Endothelial cell (in vitro differentiated cells): ENCODE results near the gene ANKRD13C. TPM values are rescaled to one million over a fixed set of nuclear protein-coding genes. Genes with fewer than 3 reads are reported as not detected.
"Not testable (repeated sequence)": the region's sequence is repeated elsewhere in the genome, so short reads cannot be mapped to it uniquely, and the experiment has no call there.

Experiments used
- DNase-seq: peaks from one replicate; pipeline ENCODE4 v3.0.0; 2021; ENCODE audit warnings: low spot score
- H3K27ac Mint-ChIP-seq: one replicate; pipeline ENCODE4 v1.8.0; 2021; ENCODE audit warnings: mixed read lengths, inconsistent platforms; ENCODE audit not compliant: unreplicated experiment
- H3K27me3 Mint-ChIP-seq: one replicate; pipeline ENCODE4 v1.8.0; 2021; ENCODE audit warnings: mild to moderate bottlenecking, moderate library complexity, mixed read lengths, inconsistent platforms; ENCODE audit not compliant: unreplicated experiment
- H3K36me3 Mint-ChIP-seq: one replicate; pipeline ENCODE4 v1.8.0; 2021; ENCODE audit warnings: mild to moderate bottlenecking, low read depth, mixed read lengths, inconsistent platforms; ENCODE audit not compliant: unreplicated experiment
- H3K4me1 Mint-ChIP-seq: one replicate; pipeline ENCODE4 v1.8.0; 2021; ENCODE audit warnings: mild to moderate bottlenecking, mixed read lengths, inconsistent platforms; ENCODE audit not compliant: unreplicated experiment
- H3K4me3 Mint-ChIP-seq: one replicate; pipeline ENCODE4 v1.8.0; 2021; ENCODE audit warnings: mild to moderate bottlenecking, mixed read lengths, inconsistent platforms; ENCODE audit not compliant: unreplicated experiment
- H3K9me3 Mint-ChIP-seq: one replicate; pipeline ENCODE4 v1.8.0; 2021; ENCODE audit warnings: mixed read lengths, inconsistent platforms; ENCODE audit not compliant: unreplicated experiment
- total RNA-seq: library from RNA; stranded (reverse); fragmentation: NEBNext Ultra II Directional; extraction: Animal tissue kit (Norgen Biotek cat#: 25700); gene quantifications from one replicate; pipeline ENCODE4 v1.2.1, GENCODE V29; 2021; ENCODE audit not compliant: unreplicated experiment
- TF ChIP-seq, protein P1 (sequence below): fragments of 200-600 bp; sonication (generic); IDR thresholded peaks from one replicate; pipeline ENCODE4 v1.5.0; 2021; ENCODE audit warnings: antibody characterized with exemption; ENCODE audit not compliant: unreplicated experiment

Gene ANKRD13C
- total RNA-seq, 1 donor from 2014 or later, result 20.9 TPM

DNA sequence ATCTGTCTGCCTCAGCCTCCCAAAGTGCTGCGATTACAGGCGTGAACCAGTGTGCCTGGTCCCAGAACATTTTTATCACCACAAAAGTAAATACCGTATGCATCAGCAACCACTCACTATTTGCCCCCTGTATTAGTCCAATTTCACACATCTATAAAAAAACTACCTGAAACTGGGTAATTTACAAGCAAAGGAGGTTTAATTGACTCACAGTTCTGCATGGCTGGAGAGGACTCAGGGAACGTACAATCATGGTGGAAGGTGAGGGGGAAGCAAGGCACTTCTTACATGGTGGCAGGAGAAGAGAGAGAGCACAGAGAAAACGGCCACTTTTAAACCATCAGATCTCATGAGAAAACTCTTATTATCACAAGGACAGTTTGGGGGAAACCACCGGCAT, 31.0 kb upstream of the ANKRD13C start:
- TF ChIP-seq, protein P1, sequence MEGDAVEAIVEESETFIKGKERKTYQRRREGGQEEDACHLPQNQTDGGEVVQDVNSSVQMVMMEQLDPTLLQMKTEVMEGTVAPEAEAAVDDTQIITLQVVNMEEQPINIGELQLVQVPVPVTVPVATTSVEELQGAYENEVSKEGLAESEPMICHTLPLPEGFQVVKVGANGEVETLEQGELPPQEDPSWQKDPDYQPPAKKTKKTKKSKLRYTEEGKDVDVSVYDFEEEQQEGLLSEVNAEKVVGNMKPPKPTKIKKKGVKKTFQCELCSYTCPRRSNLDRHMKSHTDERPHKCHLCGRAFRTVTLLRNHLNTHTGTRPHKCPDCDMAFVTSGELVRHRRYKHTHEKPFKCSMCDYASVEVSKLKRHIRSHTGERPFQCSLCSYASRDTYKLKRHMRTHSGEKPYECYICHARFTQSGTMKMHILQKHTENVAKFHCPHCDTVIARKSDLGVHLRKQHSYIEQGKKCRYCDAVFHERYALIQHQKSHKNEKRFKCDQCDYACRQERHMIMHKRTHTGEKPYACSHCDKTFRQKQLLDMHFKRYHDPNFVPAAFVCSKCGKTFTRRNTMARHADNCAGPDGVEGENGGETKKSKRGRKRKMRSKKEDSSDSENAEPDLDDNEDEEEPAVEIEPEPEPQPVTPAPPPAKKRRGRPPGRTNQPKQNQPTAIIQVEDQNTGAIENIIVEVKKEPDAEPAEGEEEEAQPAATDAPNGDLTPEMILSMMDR, result no peak
- Mint-ChIP-seq H3K4me3 (no peak overlapping the region), H3K36me3 (no peaks in the 10 kb centered on the region), H3K27me3 (no peaks in the 10 kb centered on the region), H3K4me1 (peaks cover 5% of the 10 kb centered on the region), H3K9me3 (no peaks in the 10 kb centered on the region), H3K27ac (no peak overlapping the region)
- no peak for DNase-seq

DNA sequence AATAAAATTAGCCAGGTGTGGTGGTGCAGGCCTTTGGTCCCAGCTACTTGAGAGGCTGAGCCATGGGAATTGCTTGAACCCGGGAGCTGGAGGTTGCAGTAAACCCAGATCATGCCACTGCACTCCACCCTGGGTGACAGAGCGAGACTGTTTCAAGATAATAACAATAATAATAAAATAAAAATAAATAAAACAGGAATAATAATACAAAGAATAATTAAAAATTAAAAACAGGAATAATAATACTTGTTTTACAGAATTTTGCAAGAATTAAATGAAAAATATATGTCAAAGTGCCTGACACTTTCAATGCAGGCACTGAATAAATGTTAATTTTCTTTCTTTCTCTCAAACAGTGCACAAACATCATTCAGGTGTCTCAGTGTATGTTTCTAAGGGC, 30.0 kb upstream of the ANKRD13C start:
- Mint-ChIP-seq H3K4me3 (no peak overlapping the region), H3K27me3 (no peaks in the 10 kb centered on the region), H3K36me3 (no peaks in the 10 kb centered on the region), H3K9me3 (no peaks in the 10 kb centered on the region), H3K27ac (no peak overlapping the region), H3K4me1 (peaks cover 5% of the 10 kb centered on the region)
- TF ChIP-seq, protein P1, result no peak
- no peak for DNase-seq

DNA sequence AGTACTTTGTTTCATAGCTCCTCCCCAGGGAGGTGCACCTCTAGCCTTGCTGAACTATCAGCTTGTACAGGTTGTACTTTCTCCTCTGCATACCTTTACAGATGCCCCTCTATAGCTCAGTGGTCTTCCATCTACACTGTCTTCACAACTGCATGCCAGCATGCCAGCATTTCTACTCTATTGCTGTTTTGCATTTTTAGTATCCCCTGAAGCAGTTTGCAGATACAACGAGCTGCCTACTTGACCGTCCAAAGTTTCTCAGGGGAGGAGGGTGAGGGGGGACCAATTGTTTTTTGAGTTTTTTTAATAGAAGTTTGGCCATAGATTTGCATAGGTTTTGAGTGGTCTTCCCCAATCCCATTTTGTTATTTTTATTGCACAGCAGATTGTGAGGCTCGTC, 29.0 kb upstream of the ANKRD13C start:
- no peaks in the 10 kb centered on the region for H3K4me1 Mint-ChIP-seq
- no peak overlapping the region for H3K4me3 Mint-ChIP-seq
- H3K36me3 Mint-ChIP-seq, result no peaks in the 10 kb centered on the region
- no peaks in the 10 kb centered on the region for H3K9me3 Mint-ChIP-seq
- H3K27me3 Mint-ChIP-seq, result no peaks in the 10 kb centered on the region
- no peak for DNase-seq
- H3K27ac Mint-ChIP-seq, result no peak overlapping the region
- TF ChIP-seq, protein P1, result no peak

DNA sequence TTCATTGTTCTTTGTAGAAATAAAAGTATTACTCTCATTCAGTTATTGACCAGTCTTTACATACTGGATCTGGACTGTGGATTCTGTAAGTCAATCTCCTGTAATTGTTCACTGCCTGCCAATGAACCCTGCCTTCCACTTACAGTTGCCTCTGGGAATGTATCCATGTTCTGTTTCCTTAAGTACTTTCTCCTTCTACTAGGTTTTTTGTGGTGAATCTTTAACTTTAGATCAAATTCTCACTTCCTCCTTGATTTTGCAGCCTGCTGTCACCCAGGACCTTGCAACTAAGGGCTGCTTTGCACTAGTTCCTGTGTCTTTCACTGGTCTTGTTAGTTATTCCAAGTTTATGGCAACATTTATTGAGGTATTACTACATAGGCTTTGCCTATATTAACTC, 28.2 kb upstream of the ANKRD13C start:
- DNase-seq, result no peak
- Mint-ChIP-seq H3K4me1 (no peaks in the 10 kb centered on the region), H3K27ac (no peak overlapping the region), H3K9me3 (no peaks in the 10 kb centered on the region), H3K4me3 (no peak overlapping the region), H3K27me3 (no peaks in the 10 kb centered on the region), H3K36me3 (no peaks in the 10 kb centered on the region)
- TF ChIP-seq, protein P1, result no peak

DNA sequence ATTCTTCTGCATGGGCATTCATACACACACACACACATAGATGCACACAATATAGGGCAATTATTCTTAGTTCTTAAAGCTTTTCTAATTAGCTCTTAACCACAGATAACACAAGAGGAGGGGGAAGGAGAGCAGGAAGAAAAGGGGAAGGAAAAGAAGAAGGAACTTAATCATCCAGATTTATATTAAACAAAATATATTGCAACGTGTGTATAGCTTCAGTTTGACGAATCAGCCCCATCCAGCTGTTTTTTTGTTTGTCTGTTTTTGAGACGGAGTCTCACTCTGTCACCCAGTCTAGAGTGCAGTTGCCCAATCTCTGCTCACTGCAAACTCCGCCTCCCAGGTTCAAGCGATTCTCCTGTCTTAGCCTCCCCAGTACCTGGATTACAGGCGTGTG, 21.7 kb upstream of the ANKRD13C start:
- no peaks in the 10 kb centered on the region for H3K36me3 Mint-ChIP-seq
- H3K4me3 Mint-ChIP-seq, result no peak overlapping the region
- no peaks in the 10 kb centered on the region for H3K27me3 Mint-ChIP-seq
- TF ChIP-seq, protein P1, result no peak
- H3K27ac Mint-ChIP-seq, result no peak overlapping the region
- H3K9me3 Mint-ChIP-seq, result no peaks in the 10 kb centered on the region
- no peak for DNase-seq
- no peaks in the 10 kb centered on the region for H3K4me1 Mint-ChIP-seq

DNA sequence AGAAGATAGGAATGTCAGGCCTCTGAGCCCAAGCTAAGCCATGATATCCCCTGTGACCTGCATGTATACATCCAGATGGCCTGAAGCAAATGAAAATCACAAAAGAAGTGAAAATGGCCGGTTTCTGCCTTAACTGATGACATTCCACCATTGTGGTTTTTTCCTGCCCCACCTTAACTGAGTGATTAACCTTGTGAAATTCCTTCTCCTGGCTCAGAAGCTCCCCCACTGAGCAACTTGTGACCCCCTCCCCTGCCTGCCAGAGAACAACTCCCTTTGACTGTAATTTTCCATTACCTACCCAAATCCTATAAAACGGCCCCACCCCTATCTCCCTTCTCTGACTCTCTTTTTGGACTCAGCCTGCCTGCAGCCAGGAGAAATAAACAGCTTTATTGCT, 19.1 kb upstream of the ANKRD13C start:
- DNase-seq, H3K9me3 Mint-ChIP-seq, H3K27me3 Mint-ChIP-seq, H3K4me1 Mint-ChIP-seq, H3K4me3 Mint-ChIP-seq, H3K36me3 Mint-ChIP-seq, H3K27ac Mint-ChIP-seq: not testable (repeated sequence)
